B cell (primary cell): ENCODE results near the gene NCBP1. TPM values are rescaled to one million over a fixed set of nuclear protein-coding genes. Genes with fewer than 3 reads are reported as not detected.

Source experiments
- ATAC-seq: fragments of 200-7000 bp; cut with Tn5 transposase; one replicate; pipeline ENCODE4 v1.10.0; 2021; ENCODE audit warnings: low read depth, mild to moderate bottlenecking, moderate number of reproducible peaks, moderate library complexity
- CTCF ChIA-PET: fragments of 350-600 bp; sonication (Branson Sonifier 250); formaldehyde crosslinking; loops from one replicate; lab custom pipeline; 2021; ENCODE audit warnings: antibody characterized with exemption, inconsistent platforms; lab: Charles Lee
- POLR2A ChIA-PET: fragments of 350-600 bp; sonication (Branson Sonifier 250); formaldehyde crosslinking; loops from one replicate; lab custom pipeline; 2021; ENCODE audit warnings: antibody characterized with exemption; lab: Charles Lee
- DNase-seq: peaks from one replicate; pipeline ENCODE4 v3.0.0; 2013
- H2AFZ ChIP-seq: 2 replicates; pipeline ENCODE4 v1.6.1; 2012; ENCODE audit warnings: mild to moderate bottlenecking, low read depth, low read length; ENCODE audit not compliant: insufficient read depth, poor library complexity, severe bottlenecking
- H3K27ac ChIP-seq, 2 donors: 1 replicate in 1 of 2; 2 replicates in 1 of 2; pipeline ENCODE4 v1.5.1; 2012 to 2013; ENCODE audit warnings: low read length in 2 of 2, mild to moderate bottlenecking in 2 of 2, moderate library complexity in 1 of 2
- H3K27me3 ChIP-seq, 4 experiments: fragments of 200-600 bp in 1 of 4; sonication (generic) in 1 of 4; replicated peaks in 1 of 4; 1 replicate in 2 of 4; 2 replicates in 2 of 4; pipeline versions ENCODE4 v1.6.1 to v1.7.0; 2013 to 2016; ENCODE audit warnings: low read length in 3 of 4, mild to moderate bottlenecking in 2 of 4, mixed read lengths in 1 of 4, moderate library complexity in 1 of 4; ENCODE audit not compliant: insufficient read depth in 4 of 4, control insufficient read depth in 3 of 4; ENCODE audit errors: control extremely low read depth in 1 of 4
- H3K36me3 ChIP-seq, 2 experiments: replicated peaks in 1 of 2; 1 replicate in 1 of 2; 2 replicates in 1 of 2; pipeline versions ENCODE4 v1.6.1 to v1.7.1; 2013; ENCODE audit warnings: low read length in 1 of 2; ENCODE audit not compliant: insufficient read depth in 2 of 2, control insufficient read depth in 1 of 2; ENCODE audit errors: control extremely low read depth in 1 of 2, extremely low read depth in 1 of 2
- H3K4me1 ChIP-seq, 2 donors: fragments of 200-600 bp in 1 of 2; sonication (generic) in 1 of 2; 1 replicate in 1 of 2; 2 replicates in 1 of 2; pipeline versions ENCODE4 v1.5.1 to v1.6.1; 2013 to 2017; ENCODE audit warnings: low read length in 2 of 2; ENCODE audit not compliant: control insufficient read depth in 2 of 2, insufficient read depth in 2 of 2
- H3K4me2 ChIP-seq: replicated peaks from 2 replicates; pipeline ENCODE3; 2012; ENCODE audit warnings: mild to moderate bottlenecking, low read depth, low read length; ENCODE audit not compliant: poor library complexity, severe bottlenecking
- H3K4me3 ChIP-seq, 5 experiments: fragments of 200-600 bp in 1 of 5; sonication (generic) in 1 of 5; 1 replicate in 3 of 5; 2 replicates in 2 of 5; pipeline versions ENCODE4 v1.5.1 to v1.7.0; 2011 to 2016; ENCODE audit warnings: low read length in 4 of 5, mild to moderate bottlenecking in 4 of 5, low read depth in 2 of 5, control low read depth in 1 of 5, moderate library complexity in 1 of 5; ENCODE audit not compliant: insufficient read depth in 1 of 5; ENCODE audit errors: control extremely low read depth in 1 of 5, extremely low read depth in 1 of 5
- H3K79me2 ChIP-seq: fragments of 200-600 bp; sonication (generic); one replicate; pipeline ENCODE4 v1.6.0; 2016; ENCODE audit warnings: low read length; ENCODE audit not compliant: control insufficient read depth, insufficient read depth
- H3K9ac ChIP-seq: fragments of 200-600 bp; sonication (generic); 2 replicates; pipeline ENCODE4 v1.6.1; 2017; ENCODE audit warnings: mild to moderate bottlenecking, low read length, moderate library complexity
- H3K9me3 ChIP-seq, 3 donors: one replicate each; pipeline versions ENCODE4 v1.6.1 to v1.7.1; 2013; ENCODE audit warnings: low read length in 2 of 3; ENCODE audit not compliant: control insufficient read depth in 2 of 3, insufficient read depth in 1 of 3; ENCODE audit errors: control extremely low read depth in 1 of 3
- H4K20me1 ChIP-seq: 2 replicates; pipeline ENCODE4 v1.6.0; 2012; ENCODE audit warnings: mild to moderate bottlenecking, low read length; ENCODE audit not compliant: insufficient read depth, control insufficient read depth, poor library complexity, severe bottlenecking
- H3K27ac Mint-ChIP-seq: one replicate; pipeline ENCODE4 v1.8.0; 2021; ENCODE audit warnings: mixed read lengths
- H3K27me3 Mint-ChIP-seq: one replicate; pipeline ENCODE4 v1.8.0; 2021; ENCODE audit warnings: mixed read lengths
- H3K4me1 Mint-ChIP-seq: one replicate; pipeline ENCODE4 v1.8.0; 2021; ENCODE audit warnings: mixed read lengths
- H3K4me3 Mint-ChIP-seq: one replicate; pipeline ENCODE4 v1.8.0; 2021; ENCODE audit warnings: mixed read lengths
- H3K9me3 Mint-ChIP-seq: one replicate; pipeline ENCODE4 v1.8.0; 2022; ENCODE audit warnings: mixed read lengths; ENCODE audit not compliant: insufficient read depth
- CTCF ChIP-seq: fragments of 200-600 bp; IDR thresholded peaks from one replicate; pipeline ENCODE4 v1.8.0; 2022; ENCODE audit warnings: antibody characterized with exemption, mild to moderate bottlenecking
- EZH2 ChIP-seq: IDR thresholded peaks from 2 replicates; pipeline ENCODE4 v1.6.1; 2012; ENCODE audit warnings: borderline replicate concordance, low read depth, mild to moderate bottlenecking, moderate library complexity, low read length; ENCODE audit not compliant: insufficient read depth, poor library complexity, severe bottlenecking
- WGBS: methylation state at CpG from one replicate; pipeline ENCODE4 v1.1.5; 2013; ENCODE audit warnings: missing lambda C conversion rate; ENCODE audit not compliant: insufficient coverage; 5-methylcytosine and 5-hydroxymethylcytosine counted together
- intact Hi-C: fragments of 100-400 bp; cut with micrococcal nuclease; formaldehyde crosslinking; loops from one replicate; pipeline ENCODE4 v1.10.0; 2022
- polyA plus RNA-seq: library from polyadenylated mRNA; depleted of rRNA; stranded (reverse); fragments of >200 nt; gene quantifications from 2 replicates; pipeline ENCODE4 v1.2.3, GENCODE V29; 2012
- total RNA-seq, 2 donors: library from RNA; stranded (reverse); fragments of 120-200 nt in 1 of 2; gene quantifications; 1 replicate in 1 of 2; 2 replicates in 1 of 2; pipeline versions ENCODE4 v1.2.3 to v1.2.4, GENCODE V29; 2013 to 2022

NCBP1 gene
- total and polyA plus RNA-seq, 2 donors (not counting 1 experiment from before 2014, with no cell fraction given) = 19.5 to 38.0 TPM

- Histone ChIP-seq H3K27ac (no peak overlapping the region), H3K9me3 (no peaks in the 10 kb centered on the region), H3K9ac (no peak overlapping the region), H3K27me3 (peaks cover 0 to 28% (median 8%) of the 10 kb centered on the region in 4 experiments), H3K4me3 (no peak overlapping the region), H3K36me3 (no peaks in the 10 kb centered on the region), H3K4me2 (no peak overlapping the region), H3K79me2 (no peaks in the 10 kb centered on the region), H3K4me1 (peaks cover 4 to 5% of the 10 kb centered on the region in 2 donors), H4K20me1 (no peaks in the 10 kb centered on the region), H2AFZ (no peak overlapping the region)
- no peak for ATAC-seq
- CTCF ChIA-PET = interaction anchor here (1.1 to 3.0 kb wide), 3 partner anchors 14 to 190 kb away, joined by 3 to 18 read pairs (median 5); partner anchors contain the start of gene XPA
- intact Hi-C loops = loop anchor here (5.0 to 10.0 kb wide), 2 partner anchors 94 to 551 kb away; no protein-coding TSS in a partner anchor
- POLR2A ChIA-PET = no interaction called here
- Mint-ChIP-seq H3K27ac (no peak overlapping the region), H3K4me1 (peaks cover 6% of the 10 kb centered on the region), H3K27me3 (peaks cover 53% of the 10 kb centered on the region), H3K9me3 (no peaks in the 10 kb centered on the region), H3K4me3 (no peak overlapping the region)
- TF ChIP-seq EZH2 (no peak), CTCF (no peak)
- DNase-seq = no peak
- 24% methylated on average over 12 of the region's 12 CpGs for WGBS
These were observed 77.6 kb downstream of the NCBP1 start for GRCh38 chr9:97711223-97711626.

- intact Hi-C loops = loop anchor here (5.0 to 10.0 kb wide), 2 partner anchors 90 to 548 kb away; no protein-coding TSS in a partner anchor
- POLR2A ChIA-PET = no interaction called here
- Histone ChIP-seq H3K4me3 (no peak overlapping the region), H2AFZ (no peak overlapping the region), H3K4me2 (no peak overlapping the region), H3K9ac (no peak overlapping the region), H3K79me2 (no peaks in the 10 kb centered on the region), H3K9me3 (peaks cover 0 to 3% (median 0%) of the 10 kb centered on the region in 3 donors), H3K27me3 (peaks cover 0 to 23% (median 5%) of the 10 kb centered on the region in 4 experiments), H3K36me3 (no peaks in the 10 kb centered on the region), H4K20me1 (no peaks in the 10 kb centered on the region), H3K4me1 (peaks cover 4 to 5% of the 10 kb centered on the region in 2 donors), H3K27ac (no peak overlapping the region)
- WGBS = no CpG with 5 or more reads among the region's 3 CpGs
- ATAC-seq = no peak
- no peak for TF ChIP-seq CTCF
- no peak for TF ChIP-seq EZH2
- CTCF ChIA-PET = interaction anchor here (0.6 to 1.1 kb wide), 3 partner anchors 8 to 186 kb away, joined by 3 to 5 read pairs (median 3); no protein-coding TSS in a partner anchor
- Mint-ChIP-seq H3K9me3 (no peaks in the 10 kb centered on the region), H3K27me3 (peaks cover 39% of the 10 kb centered on the region), H3K4me3 (no peak overlapping the region), H3K4me1 (peaks cover 6% of the 10 kb centered on the region), H3K27ac (no peak overlapping the region)
- DNase-seq = no peak
These were observed 80.8 kb downstream of the NCBP1 start for GRCh38 chr9:97714435-97714834.
